ENCODE data around the gene SLC16A3.

The SLC16A3 gene

GRCh38 chr17:82243648-82244412 lies 15.0 kb downstream of the SLC16A3 start:
- peaks cover 36% of the 10 kb centered on the region for H3K36me3 ChIP-seq (replicated peaks; ENCODE audit: low read depth, low read length)
- TF ChIP-seq CTCF (IDR thresholded peaks at IDR 0.05; ENCODE audit: low read depth, low read length) (no peak), EZH2phosphoT487 (IDR thresholded peaks at IDR 0.05; ENCODE audit: low read depth) (no peak)
- no peak overlapping the region for H3K4me2 ChIP-seq (ENCODE audit: low read length)
- H3K9ac ChIP-seq (ENCODE audit: low read length), result no peak overlapping the region
- H3K27me3 ChIP-seq (ENCODE audit: low read depth, low read length), result no peaks in the 10 kb centered on the region
- H3K4me1 ChIP-seq (ENCODE audit: low read length), result no peaks in the 10 kb centered on the region
- H2AFZ ChIP-seq (ENCODE audit: low read depth, low read length), result no peak overlapping the region
- no peaks in the 10 kb centered on the region for H3K9me3 ChIP-seq (ENCODE audit: insufficient read depth, low read length)
- 0 out of 2 replicates have a peak, but pooled peaks cover 19% of the 10 kb centered on the region for H4K20me1 ChIP-seq (ENCODE audit: insufficient read depth, low read length)
- H3K27ac ChIP-seq (ENCODE audit: low read length), result no peak overlapping the region
- no peak overlapping the region for H3K4me3 ChIP-seq (ENCODE audit: low read length)
- no peaks in the 10 kb centered on the region; the same call in 1 of the 2 replicates for H3K79me2 ChIP-seq (ENCODE audit: low read length)

- no peak overlapping the region for H3K9ac ChIP-seq (ENCODE audit: low read length)
- no peaks in the 10 kb centered on the region for H3K4me1 ChIP-seq (ENCODE audit: low read length)
- peaks cover 43% of the 10 kb centered on the region for H3K36me3 ChIP-seq (replicated peaks; ENCODE audit: low read depth, low read length)
- H3K79me2 ChIP-seq (ENCODE audit: low read length), result no peaks in the 10 kb centered on the region; the same call in 1 of the 2 replicates
- no peak overlapping the region for H2AFZ ChIP-seq (ENCODE audit: low read depth, low read length)
- no peaks in the 10 kb centered on the region for H3K9me3 ChIP-seq (ENCODE audit: insufficient read depth, low read length)
- H3K4me2 ChIP-seq (ENCODE audit: low read length), result no peak overlapping the region
- H3K27ac ChIP-seq (ENCODE audit: low read length), result no peak overlapping the region
- no peak overlapping the region for H3K4me3 ChIP-seq (ENCODE audit: low read length)
- 0 out of 2 replicates have a peak, but pooled peaks cover 19% of the 10 kb centered on the region for H4K20me1 ChIP-seq (ENCODE audit: insufficient read depth, low read length)
- TF ChIP-seq EZH2phosphoT487 (IDR thresholded peaks at IDR 0.05; ENCODE audit: low read depth) (no peak), CTCF (IDR thresholded peaks at IDR 0.05; ENCODE audit: low read depth, low read length) (peak; percentile 26)
- H3K27me3 ChIP-seq (ENCODE audit: low read depth, low read length), result no peaks in the 10 kb centered on the region
These were observed 15.7 kb downstream of the SLC16A3 start for GRCh38 chr17:82244413-82245133.

GRCh38 chr17:82245134-82246039 lies 16.5 kb downstream of the SLC16A3 start:
- Histone ChIP-seq H2AFZ (ENCODE audit: low read depth, low read length) (no peak overlapping the region), H3K9me3 (ENCODE audit: insufficient read depth, low read length) (no peaks in the 10 kb centered on the region), H3K36me3 (replicated peaks; ENCODE audit: low read depth, low read length) (peaks cover 48% of the 10 kb centered on the region), H3K79me2 (ENCODE audit: low read length) (no peaks in the 10 kb centered on the region; the same call in 1 of the 2 replicates), H3K27ac (ENCODE audit: low read length) (no peak overlapping the region), H4K20me1 (ENCODE audit: insufficient read depth, low read length) (0 out of 2 replicates have a peak, but pooled peaks cover 19% of the 10 kb centered on the region), H3K27me3 (ENCODE audit: low read depth, low read length) (no peaks in the 10 kb centered on the region), H3K9ac (ENCODE audit: low read length) (no peak overlapping the region), H3K4me2 (ENCODE audit: low read length) (no peak overlapping the region), H3K4me3 (ENCODE audit: low read length) (no peak overlapping the region), H3K4me1 (ENCODE audit: low read length) (no peaks in the 10 kb centered on the region)
- TF ChIP-seq EZH2phosphoT487 (IDR thresholded peaks at IDR 0.05; ENCODE audit: low read depth) (no peak), CTCF (IDR thresholded peaks at IDR 0.05; ENCODE audit: low read depth, low read length) (no peak)

All from OCI-LY3 (cell line).